ENCODE data around the gene TNNT2. TPM values are rescaled to one million over a fixed set of nuclear protein-coding genes. Genes with fewer than 3 reads are reported as not detected.

The TNNT2 gene
- total RNA-seq, 1 donor from 2014 or later: 89.2 TPM

DNA sequence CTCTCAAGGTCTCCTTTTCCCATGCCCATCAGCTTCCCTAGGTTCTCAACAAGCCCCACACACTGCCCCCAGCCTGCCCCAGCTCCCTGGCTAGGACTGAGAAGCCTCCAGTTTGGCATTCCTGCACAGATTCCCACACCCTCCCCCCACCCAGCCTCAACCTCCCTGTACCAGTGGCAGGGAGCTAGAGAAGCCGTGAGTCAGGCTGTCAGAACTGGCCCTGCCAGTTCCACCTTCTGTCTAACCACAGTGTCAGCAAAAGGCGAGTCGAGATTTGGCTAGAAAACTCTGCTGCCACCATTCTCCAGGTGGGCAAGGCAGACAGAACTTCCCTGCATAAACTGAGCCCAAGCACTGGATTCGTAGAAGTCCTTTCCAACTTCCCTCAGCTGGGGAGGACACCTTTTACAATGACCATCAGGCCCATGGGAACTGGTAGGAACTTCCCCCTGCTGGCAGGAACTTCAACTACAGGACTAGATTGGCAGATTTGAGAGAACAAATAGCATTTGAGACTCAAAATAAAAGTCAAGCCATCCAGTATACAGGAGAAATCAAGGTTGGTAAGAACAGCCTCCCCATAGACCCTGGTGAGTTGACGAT is 31.0 kb downstream of the TNNT2 start:
- no peak overlapping the region for H3K27ac ChIP-seq (ENCODE audit: low read depth, low read length)
- no peaks in the 10 kb centered on the region for H3K4me1 ChIP-seq (ENCODE audit: control insufficient read depth in 3 of 3, insufficient read depth in 3 of 3, low read length in 3 of 3)
- H3K36me3 ChIP-seq (ENCODE audit: control insufficient read depth in 3 of 3, insufficient read depth in 3 of 3, low read length in 3 of 3): no peaks in the 10 kb centered on the region
- peaks cover 0 to 9% (median 6%) of the 10 kb centered on the region in 3 donors for H3K27me3 ChIP-seq (ENCODE audit: control insufficient read depth in 3 of 3, insufficient read depth in 3 of 3, low read length in 3 of 3)
- no peak overlapping the region for H3K9ac ChIP-seq (ENCODE audit: low read depth in 1 of 3, low read length in 3 of 3)
- no peak overlapping the region for H3K4me3 ChIP-seq (ENCODE audit: low read length in 3 of 3)
- no peaks in the 10 kb centered on the region for H3K9me3 ChIP-seq (ENCODE audit: control insufficient read depth in 3 of 3, low read length in 3 of 3)

DNA sequence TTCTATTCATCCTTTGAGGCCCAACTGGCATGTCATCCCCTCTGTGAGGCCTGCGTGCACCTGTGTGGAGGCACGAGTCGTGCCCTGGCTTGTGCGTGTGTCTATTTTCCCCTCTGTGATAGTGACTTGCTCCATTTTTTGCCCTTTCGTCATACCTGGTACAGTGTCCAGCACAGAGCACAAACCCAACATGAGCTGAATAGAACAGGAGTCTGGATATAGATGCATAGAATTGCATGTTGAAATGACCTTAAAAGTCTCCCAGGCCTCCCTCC is 32.5 kb downstream of the TNNT2 start:
- no peak overlapping the region for H3K4me3 ChIP-seq (ENCODE audit: low read length in 3 of 3)
- H3K27me3 ChIP-seq (ENCODE audit: control insufficient read depth in 3 of 3, insufficient read depth in 3 of 3, low read length in 3 of 3): peaks cover 0 to 6% (median 6%) of the 10 kb centered on the region in 3 donors
- H3K4me1 ChIP-seq (ENCODE audit: control insufficient read depth in 3 of 3, insufficient read depth in 3 of 3, low read length in 3 of 3): no peaks in the 10 kb centered on the region
- H3K9me3 ChIP-seq (ENCODE audit: control insufficient read depth in 3 of 3, low read length in 3 of 3): peaks cover 0 to 4% (median 0%) of the 10 kb centered on the region in 3 donors
- no peaks in the 10 kb centered on the region for H3K36me3 ChIP-seq (ENCODE audit: control insufficient read depth in 3 of 3, insufficient read depth in 3 of 3, low read length in 3 of 3)
- H3K27ac ChIP-seq (ENCODE audit: low read depth, low read length): no peak overlapping the region
- H3K9ac ChIP-seq (ENCODE audit: low read depth in 1 of 3, low read length in 3 of 3): no peak overlapping the region

DNA sequence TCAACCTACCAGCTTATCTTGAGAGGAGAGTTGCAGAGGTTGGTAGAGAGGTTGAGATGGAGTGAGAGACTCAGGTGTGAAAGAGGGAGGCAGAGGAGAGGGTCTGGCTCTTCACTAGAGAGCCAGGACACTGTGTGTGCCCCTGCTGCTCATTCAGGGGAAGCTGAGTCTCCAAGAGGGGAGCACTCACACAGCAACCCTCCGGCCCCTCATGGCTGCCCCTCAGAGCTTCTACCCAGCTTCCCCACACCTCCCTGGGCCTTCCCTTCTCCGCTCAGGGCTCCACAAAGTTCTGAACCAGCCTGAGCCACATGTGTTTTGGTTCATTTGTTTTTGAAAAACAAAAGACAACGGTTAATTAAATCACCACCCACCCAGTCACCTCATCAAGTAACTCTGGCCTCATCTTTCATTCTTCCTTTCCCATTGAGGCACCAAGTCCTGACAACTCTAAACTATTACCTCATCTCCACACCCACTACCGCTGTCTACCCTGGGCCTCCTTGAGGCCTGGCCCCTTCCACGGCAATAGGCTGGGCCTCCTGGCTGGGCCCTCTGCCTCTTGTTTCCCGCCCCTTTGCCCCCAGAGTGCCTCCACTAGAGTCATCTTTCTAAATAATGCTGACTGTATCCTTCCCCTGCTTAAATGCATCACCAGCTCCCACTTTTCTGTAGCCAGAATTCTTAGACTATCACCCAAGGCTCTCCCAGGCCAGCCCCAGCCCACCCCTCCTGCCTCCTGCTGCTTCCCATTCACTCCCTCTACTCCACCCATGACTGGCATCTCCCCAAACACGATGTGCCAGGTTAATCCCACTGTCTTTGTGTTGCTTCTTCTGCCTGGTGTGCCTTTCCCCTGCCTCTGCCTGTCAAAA is 33.0 kb downstream of the TNNT2 start:
- Histone ChIP-seq H3K9me3 (ENCODE audit: control insufficient read depth in 3 of 3, low read length in 3 of 3) (peaks cover 0 to 4% (median 0%) of the 10 kb centered on the region in 3 donors), H3K27me3 (ENCODE audit: control insufficient read depth in 3 of 3, insufficient read depth in 3 of 3, low read length in 3 of 3) (peaks cover 0 to 6% (median 6%) of the 10 kb centered on the region in 3 donors), H3K36me3 (ENCODE audit: control insufficient read depth in 3 of 3, insufficient read depth in 3 of 3, low read length in 3 of 3) (no peaks in the 10 kb centered on the region), H3K4me1 (ENCODE audit: control insufficient read depth in 3 of 3, insufficient read depth in 3 of 3, low read length in 3 of 3) (no peaks in the 10 kb centered on the region), H3K27ac (ENCODE audit: low read depth, low read length) (no peak overlapping the region), H3K4me3 (ENCODE audit: low read length in 3 of 3) (no peak overlapping the region), H3K9ac (ENCODE audit: low read depth in 1 of 3, low read length in 3 of 3) (no peak overlapping the region)

DNA sequence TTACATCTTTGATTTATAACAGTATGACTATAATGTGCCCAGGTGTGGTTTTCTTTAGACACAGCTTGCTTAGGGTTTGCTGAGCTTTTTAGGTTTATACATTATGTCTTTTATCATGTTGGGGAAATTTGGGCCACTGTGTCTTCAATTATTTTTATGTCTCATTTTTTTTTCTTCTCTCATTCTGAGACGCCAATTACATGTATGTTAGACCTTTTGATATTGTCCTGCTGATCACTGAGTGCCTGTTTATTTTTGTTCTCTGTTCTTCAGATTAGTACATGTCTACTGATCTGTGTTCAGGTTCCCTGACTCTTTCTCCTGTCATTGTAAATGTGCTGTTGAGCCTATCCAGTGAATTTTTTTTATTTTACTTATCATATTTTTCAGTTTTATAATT is 36.1 kb downstream of the TNNT2 start:
- peaks cover 0 to 2% (median 0%) of the 10 kb centered on the region in 3 donors for H3K27me3 ChIP-seq (ENCODE audit: control insufficient read depth in 3 of 3, insufficient read depth in 3 of 3, low read length in 3 of 3)
- H3K36me3 ChIP-seq (ENCODE audit: control insufficient read depth in 3 of 3, insufficient read depth in 3 of 3, low read length in 3 of 3): no peaks in the 10 kb centered on the region
- no peak overlapping the region for H3K4me3 ChIP-seq (ENCODE audit: low read length in 3 of 3)
- peaks cover 0 to 4% (median 0%) of the 10 kb centered on the region in 3 donors for H3K9me3 ChIP-seq (ENCODE audit: control insufficient read depth in 3 of 3, low read length in 3 of 3)
- H3K9ac ChIP-seq (ENCODE audit: low read depth in 1 of 3, low read length in 3 of 3): no peak overlapping the region
- H3K27ac ChIP-seq (ENCODE audit: low read depth, low read length): no peak overlapping the region
- H3K4me1 ChIP-seq (ENCODE audit: control insufficient read depth in 3 of 3, insufficient read depth in 3 of 3, low read length in 3 of 3): no peaks in the 10 kb centered on the region

DNA sequence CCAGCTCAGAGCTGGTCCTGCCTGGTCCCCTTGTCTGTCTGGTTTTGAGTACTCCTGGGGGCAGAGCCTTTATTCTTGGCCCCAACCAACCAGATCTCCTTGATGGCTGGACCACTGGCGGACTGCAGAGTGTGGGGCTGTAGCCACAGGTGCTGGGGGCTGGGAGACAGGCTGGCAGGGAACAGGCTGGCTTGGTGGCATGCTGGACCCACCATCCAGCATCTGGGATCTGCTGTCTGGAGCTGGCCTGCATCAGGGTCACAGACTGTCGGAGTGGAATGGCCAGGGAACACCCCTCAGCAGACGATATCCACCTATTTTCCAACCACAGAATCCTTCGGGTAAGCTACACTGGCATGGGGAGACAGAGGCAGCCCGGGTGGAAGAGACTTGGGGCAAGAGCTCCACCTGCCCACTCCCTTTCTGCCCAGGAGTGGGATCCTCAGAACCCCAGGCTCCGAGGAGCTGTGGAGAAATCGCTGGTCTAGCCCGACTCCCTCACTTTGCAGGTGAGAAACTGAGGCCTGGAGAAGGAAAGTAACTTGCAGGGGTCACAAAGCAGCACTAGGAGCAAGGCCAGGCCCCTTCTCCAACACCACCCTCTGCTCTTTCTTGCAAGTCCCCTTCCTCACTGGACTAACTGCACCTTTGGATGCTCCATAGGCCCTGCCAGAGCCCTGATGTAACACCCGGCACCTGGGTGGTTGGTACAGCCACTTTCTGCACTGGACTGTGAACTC is 40.6 kb downstream of the TNNT2 start:
- H3K36me3 ChIP-seq (ENCODE audit: control insufficient read depth in 3 of 3, insufficient read depth in 3 of 3, low read length in 3 of 3): no peaks in the 10 kb centered on the region
- H3K9me3 ChIP-seq (ENCODE audit: control insufficient read depth in 3 of 3, low read length in 3 of 3): peaks cover 0 to 4% (median 0%) of the 10 kb centered on the region in 3 donors
- no peaks in the 10 kb centered on the region for H3K27me3 ChIP-seq (ENCODE audit: control insufficient read depth in 3 of 3, insufficient read depth in 3 of 3, low read length in 3 of 3)
- H3K4me3 ChIP-seq (ENCODE audit: low read length in 3 of 3): no peak overlapping the region
- no peak overlapping the region for H3K27ac ChIP-seq (ENCODE audit: low read depth, low read length)
- H3K4me1 ChIP-seq (ENCODE audit: control insufficient read depth in 3 of 3, insufficient read depth in 3 of 3, low read length in 3 of 3): peaks cover 0 to 4% (median 0%) of the 10 kb centered on the region in 3 donors
- no peak overlapping the region for H3K9ac ChIP-seq (ENCODE audit: low read depth in 1 of 3, low read length in 3 of 3)

DNA sequence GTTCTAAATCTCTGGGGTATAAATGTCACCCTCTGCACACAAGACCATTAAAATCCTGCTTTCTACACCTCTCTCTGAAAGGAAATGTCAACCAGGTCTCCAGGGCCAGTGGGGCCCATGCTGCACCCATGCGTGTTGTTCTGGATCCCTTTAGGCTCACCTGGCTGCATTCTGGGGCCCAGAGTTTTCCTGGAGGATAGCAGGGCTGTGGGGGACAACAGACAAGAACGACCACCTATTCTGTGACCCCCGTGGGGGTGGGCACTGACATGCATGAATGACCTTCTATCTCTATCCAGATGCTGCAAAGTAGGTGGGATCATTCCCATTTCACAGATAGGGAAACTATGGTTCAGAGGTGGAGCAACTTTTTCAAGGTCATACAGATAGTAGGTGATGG is 41.6 kb downstream of the TNNT2 start:
- H3K9ac ChIP-seq (ENCODE audit: low read depth in 1 of 3, low read length in 3 of 3): no peak overlapping the region
- no peak overlapping the region for H3K4me3 ChIP-seq (ENCODE audit: low read length in 3 of 3)
- H3K4me1 ChIP-seq (ENCODE audit: control insufficient read depth in 3 of 3, insufficient read depth in 3 of 3, low read length in 3 of 3): peaks cover 0 to 4% (median 0%) of the 10 kb centered on the region in 3 donors
- H3K27ac ChIP-seq (ENCODE audit: low read depth, low read length): no peak overlapping the region
- no peaks in the 10 kb centered on the region for H3K27me3 ChIP-seq (ENCODE audit: control insufficient read depth in 3 of 3, insufficient read depth in 3 of 3, low read length in 3 of 3)
- H3K9me3 ChIP-seq (ENCODE audit: control insufficient read depth in 3 of 3, low read length in 3 of 3): no peaks in the 10 kb centered on the region
- no peaks in the 10 kb centered on the region for H3K36me3 ChIP-seq (ENCODE audit: control insufficient read depth in 3 of 3, insufficient read depth in 3 of 3, low read length in 3 of 3)

DNA sequence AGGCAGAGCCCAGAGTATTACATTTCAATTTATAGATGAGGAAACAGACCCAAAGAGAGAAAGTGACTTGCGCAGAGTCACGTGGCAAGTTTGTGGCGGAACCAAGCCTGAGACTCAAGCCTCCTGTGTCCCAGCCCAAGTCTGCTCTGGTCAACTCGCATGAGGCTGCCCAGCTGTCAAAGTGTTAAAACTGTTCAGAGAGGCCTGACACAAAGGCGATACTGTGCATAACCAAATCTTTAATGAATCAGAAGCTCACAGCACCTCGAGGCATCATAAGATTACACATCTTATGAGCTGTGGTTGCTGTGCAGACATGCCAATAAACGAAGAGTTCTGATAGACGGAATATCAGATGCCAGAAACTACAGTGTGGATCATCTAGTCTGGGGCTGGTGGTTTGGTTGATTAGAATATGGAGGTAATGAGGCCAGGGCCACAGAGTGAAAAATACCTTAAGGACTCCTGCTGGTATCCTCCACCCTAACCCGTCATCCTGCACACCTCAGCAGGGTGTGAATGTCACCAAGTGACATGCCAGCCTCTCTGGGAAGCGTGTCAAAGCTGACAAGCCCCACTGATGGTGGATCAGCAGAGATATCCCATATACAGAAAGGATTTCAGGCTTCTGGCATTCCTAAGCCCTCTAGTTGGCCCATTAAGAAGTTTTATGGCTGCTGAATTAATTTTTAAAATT is 42.2 kb downstream of the TNNT2 start:
- H3K9me3 ChIP-seq (ENCODE audit: control insufficient read depth in 3 of 3, low read length in 3 of 3): no peaks in the 10 kb centered on the region
- H3K36me3 ChIP-seq (ENCODE audit: control insufficient read depth in 3 of 3, insufficient read depth in 3 of 3, low read length in 3 of 3): no peaks in the 10 kb centered on the region
- no peak overlapping the region for H3K9ac ChIP-seq (ENCODE audit: low read depth in 1 of 3, low read length in 3 of 3)
- H3K4me1 ChIP-seq (ENCODE audit: control insufficient read depth in 3 of 3, insufficient read depth in 3 of 3, low read length in 3 of 3): peaks cover 0 to 4% (median 3%) of the 10 kb centered on the region in 3 donors
- no peaks in the 10 kb centered on the region for H3K27me3 ChIP-seq (ENCODE audit: control insufficient read depth in 3 of 3, insufficient read depth in 3 of 3, low read length in 3 of 3)
- H3K27ac ChIP-seq (ENCODE audit: low read depth, low read length): no peak overlapping the region
- H3K4me3 ChIP-seq (ENCODE audit: low read length in 3 of 3): no peak overlapping the region

DNA sequence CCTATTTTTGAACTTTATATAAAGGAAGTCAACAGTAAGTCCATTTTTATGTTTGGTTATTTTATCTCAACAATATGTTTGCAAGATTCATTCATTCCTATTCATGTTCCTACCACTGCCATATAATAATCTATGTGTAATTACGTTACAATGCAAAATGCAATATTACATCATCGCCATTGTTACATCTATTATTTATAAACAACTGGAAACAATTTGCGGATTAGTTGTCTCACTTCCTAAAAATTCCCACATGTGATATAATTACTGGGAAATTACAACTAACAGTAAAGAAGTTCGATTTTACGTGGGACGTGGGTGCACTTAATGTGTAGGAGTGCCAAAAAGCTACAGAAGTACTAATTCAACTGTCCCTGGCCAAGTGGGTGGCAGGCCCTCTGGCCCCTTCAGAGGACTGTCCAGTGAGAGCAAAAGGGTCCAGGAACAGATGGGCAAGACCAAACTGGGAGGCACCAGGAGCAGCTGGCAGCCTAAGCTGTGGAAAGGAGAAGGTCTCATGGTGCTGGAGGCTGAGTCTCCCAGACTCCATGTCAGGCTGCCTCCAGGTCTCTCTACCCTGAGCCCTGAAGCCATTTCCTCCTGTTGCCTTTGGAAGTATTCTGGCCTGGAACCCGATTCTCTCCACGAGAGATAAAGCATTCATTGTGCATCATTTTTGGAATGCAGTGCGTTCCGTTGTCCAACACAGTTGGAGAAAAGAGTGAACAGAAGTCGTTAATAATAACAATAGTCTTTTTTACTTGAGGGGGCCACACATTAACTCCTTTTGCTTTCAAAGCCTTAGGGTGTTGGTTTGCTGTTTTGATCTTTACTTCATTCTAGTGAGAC is 42.9 kb downstream of the TNNT2 start:
- Histone ChIP-seq H3K9me3 (ENCODE audit: control insufficient read depth in 3 of 3, low read length in 3 of 3) (no peaks in the 10 kb centered on the region), H3K9ac (ENCODE audit: low read depth in 1 of 3, low read length in 3 of 3) (no peak overlapping the region), H3K27me3 (ENCODE audit: control insufficient read depth in 3 of 3, insufficient read depth in 3 of 3, low read length in 3 of 3) (no peaks in the 10 kb centered on the region), H3K27ac (ENCODE audit: low read depth, low read length) (no peak overlapping the region), H3K4me3 (ENCODE audit: low read length in 3 of 3) (no peak overlapping the region), H3K4me1 (ENCODE audit: control insufficient read depth in 3 of 3, insufficient read depth in 3 of 3, low read length in 3 of 3) (peaks cover 0 to 9% (median 9%) of the 10 kb centered on the region in 3 donors), H3K36me3 (ENCODE audit: control insufficient read depth in 3 of 3, insufficient read depth in 3 of 3, low read length in 3 of 3) (no peaks in the 10 kb centered on the region)

DNA sequence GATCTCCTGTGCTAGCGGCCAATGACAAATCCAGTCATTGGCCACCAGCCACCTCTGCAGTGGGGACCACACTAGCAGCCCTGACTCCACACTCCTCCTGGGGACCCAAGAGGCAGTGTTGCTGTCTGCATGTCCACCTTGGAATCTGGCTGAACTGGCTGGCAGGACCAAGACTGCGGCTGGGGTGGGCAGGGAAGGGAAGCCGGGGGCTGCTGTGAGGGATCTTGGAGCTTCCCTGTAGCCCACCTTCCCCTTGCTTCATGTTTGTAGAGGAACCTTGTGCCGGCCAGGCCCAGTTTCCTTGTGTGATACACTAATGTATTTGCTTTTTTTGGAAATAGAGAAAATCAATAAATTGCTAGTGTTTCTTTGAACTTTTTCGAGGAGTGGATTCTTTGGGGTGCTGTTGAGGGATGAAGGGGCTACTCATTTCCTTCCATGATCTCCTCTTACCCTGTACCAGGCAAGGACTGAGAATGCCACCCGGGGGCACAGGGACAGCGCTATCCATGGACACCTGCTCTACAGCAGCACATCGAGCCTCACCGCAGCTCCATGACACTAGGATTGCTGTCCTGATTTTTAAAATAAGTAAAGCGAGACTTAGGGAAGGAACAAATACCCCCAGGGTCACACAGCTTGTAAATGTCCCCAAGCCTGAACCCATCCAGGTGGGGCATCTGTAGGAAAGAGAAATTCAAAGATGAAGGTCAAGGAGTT is 44.7 kb downstream of the TNNT2 start:
- peaks cover 0 to 16% (median 13%) of the 10 kb centered on the region in 3 donors for H3K4me1 ChIP-seq (ENCODE audit: control insufficient read depth in 3 of 3, insufficient read depth in 3 of 3, low read length in 3 of 3)
- H3K9ac ChIP-seq (ENCODE audit: low read depth in 1 of 3, low read length in 3 of 3): no peak overlapping the region
- no peak overlapping the region for H3K4me3 ChIP-seq (ENCODE audit: low read length in 3 of 3)

More for the DNA sequence above, 44.7 kb downstream of the TNNT2 start:
- Histone ChIP-seq H3K36me3 (ENCODE audit: control insufficient read depth in 3 of 3, insufficient read depth in 3 of 3, low read length in 3 of 3) (no peaks in the 10 kb centered on the region), H3K27ac (ENCODE audit: low read depth, low read length) (no peak overlapping the region), H3K9me3 (ENCODE audit: control insufficient read depth in 3 of 3, low read length in 3 of 3) (no peaks in the 10 kb centered on the region), H3K27me3 (ENCODE audit: control insufficient read depth in 3 of 3, insufficient read depth in 3 of 3, low read length in 3 of 3) (no peaks in the 10 kb centered on the region)
